A549 (cell line): Measurements from ENCODE around the gene PRKG1. TPM values are rescaled to one million over a fixed set of nuclear protein-coding genes. Genes with fewer than 3 reads are reported as not detected.

Experiments used
- ATAC-seq, 2 experiments: fragments of 200-7000 bp in 1 of 2; fragments of >200 bp in 1 of 2; cut with Nextera tagmentation in 1 of 2; cut with Tn5 transposase in 1 of 2; 3 replicates each; pipeline versions ENCODE4 v1.8.0 to v1.9.1; 2018 to 2020; ENCODE audit warnings: mild to moderate bottlenecking in 1 of 2, moderate library complexity in 1 of 2
- CTCF ChIA-PET: fragments of 300-600 bp; sonication (Branson Sonifier 250); formaldehyde crosslinking; extraction: SDS; loops from one replicate; lab custom pipeline; 2021; ENCODE audit warnings: antibody characterized with exemption, inconsistent platforms; lab: Yijun Ruan, JAX
- POLR2A ChIA-PET: fragments of 350-600 bp; formaldehyde crosslinking; extraction: SDS; loops from one replicate; lab custom pipeline; 2021; ENCODE audit warnings: antibody characterized with exemption, inconsistent platforms; lab: Yijun Ruan, JAX
- DNase-seq, 2 experiments: peaks; one replicate each; pipeline versions ENCODE4 v3.0.0 to v3.0.0-alpha.2; 2011 to 2016; ENCODE audit warnings: low read depth in 1 of 2, low spot score in 1 of 2
- FAIRE-seq: peaks from 2 replicates; lab custom pipeline; 2011; peaks lifted over from hg19 to GRCh38; lab: Jason Lieb, UNC
- H3K27ac ChIP-seq, 2 experiments: fragments of >200 bp; sonication (Bioruptor Twin); formaldehyde crosslinking; 3 replicates each; pipeline ENCODE4 v1.5.1; 2016 to 2017
- H3K4me1 ChIP-seq: fragments of >200 bp; sonication (Bioruptor Twin); formaldehyde crosslinking; 3 replicates; pipeline ENCODE4 v1.6.1; 2016
- H3K4me2 ChIP-seq: fragments of >200 bp; sonication (Bioruptor Twin); formaldehyde crosslinking; 3 replicates; pipeline ENCODE4 v1.6.1; 2016
- H3K4me3 ChIP-seq: fragments of >200 bp; sonication (Bioruptor Twin); formaldehyde crosslinking; 3 replicates; pipeline ENCODE4 v1.5.1; 2016
- H3K9me3 ChIP-seq: fragments of >200 bp; sonication (Bioruptor Twin); formaldehyde crosslinking; 3 replicates; pipeline ENCODE4 v1.6.1; 2016
- ATOH8 ChIP-seq: fragments of 250-450 bp; sonication (Bioruptor Pico); IDR thresholded peaks from 2 replicates; pipeline ENCODE4 v1.5.0; 2020; ENCODE audit warnings: low read depth, mild to moderate bottlenecking, moderate library complexity
- BCL3 ChIP-seq: fragments of >200 bp; sonication (Bioruptor Twin); formaldehyde crosslinking; IDR thresholded peaks from 3 replicates; pipeline ENCODE4 v1.6.1; 2016
- CBX2 ChIP-seq: fragments of 200-600 bp; sonication (generic); IDR thresholded peaks from 2 replicates; pipeline ENCODE4 v1.6.1; 2016; ENCODE audit warnings: low read depth, mild to moderate bottlenecking, borderline replicate concordance
- CEBPB ChIP-seq, 2 experiments: fragments of >200 bp in 1 of 2; sonication (Bioruptor Twin) in 1 of 2; formaldehyde crosslinking in 1 of 2; IDR thresholded peaks; 2 replicates each; pipeline ENCODE4 v1.6.1; 2012 to 2016
- CTCF ChIP-seq: fragments of >200 bp; sonication (Bioruptor Twin); formaldehyde crosslinking; IDR thresholded peaks from 3 replicates; pipeline ENCODE4 v1.5.1; 2016
- E2F6 ChIP-seq: IDR thresholded peaks from 2 replicates; pipeline ENCODE4 v1.6.1; 2012; ENCODE audit warnings: low read depth, borderline replicate concordance
- EHMT2 ChIP-seq: fragments of 200-600 bp; sonication (generic); IDR thresholded peaks from 2 replicates; pipeline ENCODE4 v1.6.1; 2016; ENCODE audit warnings: antibody characterized with exemption, low read depth, mild to moderate bottlenecking, moderate library complexity
- EP300 ChIP-seq, 2 experiments: fragments of >200 bp; sonication (Bioruptor Twin); formaldehyde crosslinking; IDR thresholded peaks; 2 replicates in 1 of 2; 3 replicates in 1 of 2; pipeline ENCODE4 v1.6.1; 2016 to 2017
- ESRRA ChIP-seq: fragments of 150-350 bp; IDR thresholded peaks from 2 replicates; pipeline ENCODE4 v1.6.1; 2014; ENCODE audit warnings: mild to moderate bottlenecking, low read length, borderline replicate concordance
- FOSB ChIP-seq: fragments of 250-450 bp; sonication (Bioruptor Pico); IDR thresholded peaks from 2 replicates; pipeline ENCODE4 v1.5.0; 2020; ENCODE audit warnings: mild to moderate bottlenecking, moderate library complexity
- FOSL2 ChIP-seq, 2 experiments: fragments of 450-650 bp in 1 of 2; fragments of >200 bp in 1 of 2; sonication (Bioruptor Twin) in 1 of 2; formaldehyde crosslinking; IDR thresholded peaks; 2 replicates each; pipeline versions ENCODE4 v1.5.0 to v1.6.1; 2016 to 2020; ENCODE audit warnings: mild to moderate bottlenecking in 1 of 2, moderate library complexity in 1 of 2
- HES2 ChIP-seq: fragments of >200 bp; sonication (Bioruptor Twin); formaldehyde crosslinking; IDR thresholded peaks from 2 replicates; pipeline ENCODE4 v1.6.1; 2016
- MAX ChIP-seq: IDR thresholded peaks from 2 replicates; pipeline ENCODE4 v1.6.1; 2012
- MYC ChIP-seq: IDR thresholded peaks from 2 replicates; pipeline ENCODE4 v1.6.1; 2012; ENCODE audit warnings: mild to moderate bottlenecking, inconsistent platforms, low read length, improper control_type of control experiment, borderline replicate concordance
- NFE2L2 ChIP-seq: fragments of 150-350 bp; conservative IDR thresholded peaks from 2 replicates; pipeline ENCODE4 v1.6.1; 2014; ENCODE audit warnings: low read length
- NR3C1 ChIP-seq: fragments of >200 bp; sonication (Bioruptor Twin); formaldehyde crosslinking; IDR thresholded peaks from 3 replicates; pipeline ENCODE4 v1.6.1; 2017
- POLR2A ChIP-seq: IDR thresholded peaks from 2 replicates; pipeline ENCODE4 v1.6.1; 2012; ENCODE audit warnings: mild to moderate bottlenecking, low read length
- RARB ChIP-seq: fragments of 250-450 bp; sonication (Bioruptor Pico); IDR thresholded peaks from 2 replicates; pipeline ENCODE4 v1.8.0; 2021; ENCODE audit warnings: mild to moderate bottlenecking, moderate library complexity
- RCOR1 ChIP-seq: fragments of 150-350 bp; IDR thresholded peaks from 2 replicates; pipeline ENCODE4 v1.6.1; 2014; ENCODE audit warnings: antibody characterized with exemption, low read length, low read depth
- SREBF2 ChIP-seq: fragments of 450-650 bp; IDR thresholded peaks from 2 replicates; pipeline ENCODE4 v1.6.1; 2014; ENCODE audit warnings: mild to moderate bottlenecking, moderate library complexity
- TFCP2L1 ChIP-seq: fragments of 250-450 bp; sonication (Bioruptor Pico); IDR thresholded peaks from 2 replicates; pipeline ENCODE4 v1.5.0; 2021; ENCODE audit warnings: mild to moderate bottlenecking
- TP53 ChIP-seq: fragments of 250-450 bp; sonication (Bioruptor Pico); IDR thresholded peaks from 2 replicates; pipeline ENCODE4 v1.5.0; 2021; ENCODE audit warnings: mild to moderate bottlenecking, moderate library complexity
- ZC3H11A ChIP-seq: fragments of 450-650 bp; IDR thresholded peaks from 2 replicates; pipeline ENCODE4 v1.6.1; 2014; ENCODE audit warnings: antibody characterized with exemption, mild to moderate bottlenecking
- ZFP36 ChIP-seq: fragments of 450-650 bp; IDR thresholded peaks from 2 replicates; pipeline ENCODE4 v1.6.1; 2014; ENCODE audit warnings: borderline replicate concordance; ENCODE audit not compliant: partially characterized antibody
- WGBS: methylation state at CpG from one replicate; pipeline ENCODE4 v1.1.6; 2017; ENCODE audit errors: missing lambda C conversion rate; 5-methylcytosine and 5-hydroxymethylcytosine counted together
- polyA plus RNA-seq, 4 experiments: library from polyadenylated mRNA; depleted of rRNA in 3 of 4; stranded (reverse); fragments of >200 nt; fragmentation: RNase III in 1 of 4; extraction: RNeasy Plus Mini Kit Qiagen cat#74134 plus additional on column Dnase treatment in 1 of 4; gene quantifications; 2 replicates in 3 of 4; 3 replicates in 1 of 4; pipeline ENCODE4 v1.2.3, GENCODE V29; 2011 to 2017

Gene PRKG1
- polyA plus RNA-seq, 2 of the 4 experiments (the other 2 are of a cell fraction) = not detected

GRCh38 chr10:51924359-51924758 lies 850.1 kb downstream of the PRKG1 start:
- TF ChIP-seq MAX (no peak), RCOR1 (no peak), E2F6 (no peak), EHMT2 (no peak), POLR2A (no peak), CBX2 (no peak), MYC (no peak), NR3C1 (no peak), ESRRA (no peak)
- no peaks in the 10 kb centered on the region for H3K9me3 ChIP-seq
- ATAC-seq (no peak), DNase-seq (no peak), FAIRE-seq (no peak)
- 7% methylated on average over 4 of the region's 4 CpGs for WGBS
- no peaks in the 10 kb centered on the region for H3K4me1 ChIP-seq
- ChIA-PET CTCF (no interaction called here), POLR2A (no interaction called here)
- no peak overlapping the region for H3K4me2 ChIP-seq
- H3K4me3 ChIP-seq = no peak overlapping the region
- H3K27ac ChIP-seq = no peak overlapping the region

- no peak for DNase-seq
- WGBS = 18% methylated on average over 5 of the region's 5 CpGs
- ChIA-PET CTCF (interaction anchor here (0.6 kb wide), 1 partner anchor 133 kb away, joined by 3 read pairs; no protein-coding TSS in a partner anchor), POLR2A (no interaction called here)
- no peak for FAIRE-seq
- H3K4me1 ChIP-seq = no peaks in the 10 kb centered on the region
- no peak overlapping the region for H3K4me3 ChIP-seq
- H3K9me3 ChIP-seq = no peaks in the 10 kb centered on the region
- no peak for ATAC-seq
- TF ChIP-seq TP53 (CRISPR knock-in tag) (no peak), CTCF (no peak), SREBF2 (no peak), RCOR1 (no peak), NR3C1 (no peak), ZFP36 (no peak), POLR2A (no peak), FOSB (CRISPR knock-in tag) (no peak), EP300 (IDR thresholded peaks at IDR 0.05) (no peak), RARB (CRISPR knock-in tag) (no peak), E2F6 (no peak), TFCP2L1 (CRISPR knock-in tag) (no peak), NFE2L2 (no peak), HES2 (no peak), BCL3 (no peak), CEBPB (IDR thresholded peaks at IDR 0.05) (no peak), ATOH8 (no peak), ZC3H11A (no peak), FOSL2 (IDR thresholded peaks at IDR 0.05) (no peak), FOSL2 (CRISPR knock-in tag; IDR thresholded peaks at IDR 0.05) (no peak), ESRRA (no peak)
- no peak overlapping the region for H3K4me2 ChIP-seq
- no peak overlapping the region for H3K27ac ChIP-seq
These were observed 852.0 kb downstream of the PRKG1 start for GRCh38 chr10:51926337-51926736.
